Cardiac fibroblast (primary cell): ENCODE data around the gene MYF6.

Experiments
- DNase-seq, 2 donors: peaks; one replicate each; pipeline versions ENCODE4 v3.0.0 to v3.0.0-alpha.2; 2010; ENCODE audit warnings: low read depth in 2 of 2
- H3K4me3 ChIP-seq, 2 donors: replicated peaks in 1 of 2; 1 replicate in 1 of 2; 2 replicates in 1 of 2; pipeline ENCODE4 v1.5.1; 2011; ENCODE audit warnings: low read depth in 2 of 2, low read length in 2 of 2, mild to moderate bottlenecking in 2 of 2, moderate library complexity in 1 of 2
- TF ChIP-seq, protein P1 (sequence below): IDR thresholded peaks from one replicate; pipeline ENCODE4 v1.5.1; 2011; ENCODE audit warnings: low read depth, mild to moderate bottlenecking, low read length, inconsistent platforms

MYF6 gene

DNA sequence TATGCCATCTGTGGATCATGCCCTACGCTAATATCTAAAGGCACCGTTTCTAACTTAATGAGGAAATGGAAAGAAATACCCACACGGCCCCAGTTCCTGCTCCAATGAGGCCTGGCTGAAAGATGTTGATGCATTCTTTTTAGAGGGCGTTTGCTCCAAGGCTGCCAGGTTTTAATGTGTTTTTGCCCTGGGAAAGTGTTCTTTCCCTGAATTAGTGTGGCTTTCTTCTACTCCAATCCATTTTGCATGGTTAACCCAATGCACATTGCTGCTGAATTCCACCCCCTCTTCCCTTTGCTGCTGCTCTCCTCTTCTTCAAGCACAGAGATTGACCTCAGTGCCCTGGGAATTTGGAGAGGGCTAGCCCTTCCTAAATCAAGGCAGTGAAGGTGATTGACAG lies 10.4 kb downstream of the MYF6 start:
- DNase-seq, result no peak
- H3K4me3 ChIP-seq, result no peak overlapping the region
- TF ChIP-seq, protein P1, sequence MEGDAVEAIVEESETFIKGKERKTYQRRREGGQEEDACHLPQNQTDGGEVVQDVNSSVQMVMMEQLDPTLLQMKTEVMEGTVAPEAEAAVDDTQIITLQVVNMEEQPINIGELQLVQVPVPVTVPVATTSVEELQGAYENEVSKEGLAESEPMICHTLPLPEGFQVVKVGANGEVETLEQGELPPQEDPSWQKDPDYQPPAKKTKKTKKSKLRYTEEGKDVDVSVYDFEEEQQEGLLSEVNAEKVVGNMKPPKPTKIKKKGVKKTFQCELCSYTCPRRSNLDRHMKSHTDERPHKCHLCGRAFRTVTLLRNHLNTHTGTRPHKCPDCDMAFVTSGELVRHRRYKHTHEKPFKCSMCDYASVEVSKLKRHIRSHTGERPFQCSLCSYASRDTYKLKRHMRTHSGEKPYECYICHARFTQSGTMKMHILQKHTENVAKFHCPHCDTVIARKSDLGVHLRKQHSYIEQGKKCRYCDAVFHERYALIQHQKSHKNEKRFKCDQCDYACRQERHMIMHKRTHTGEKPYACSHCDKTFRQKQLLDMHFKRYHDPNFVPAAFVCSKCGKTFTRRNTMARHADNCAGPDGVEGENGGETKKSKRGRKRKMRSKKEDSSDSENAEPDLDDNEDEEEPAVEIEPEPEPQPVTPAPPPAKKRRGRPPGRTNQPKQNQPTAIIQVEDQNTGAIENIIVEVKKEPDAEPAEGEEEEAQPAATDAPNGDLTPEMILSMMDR, result no peak

DNA sequence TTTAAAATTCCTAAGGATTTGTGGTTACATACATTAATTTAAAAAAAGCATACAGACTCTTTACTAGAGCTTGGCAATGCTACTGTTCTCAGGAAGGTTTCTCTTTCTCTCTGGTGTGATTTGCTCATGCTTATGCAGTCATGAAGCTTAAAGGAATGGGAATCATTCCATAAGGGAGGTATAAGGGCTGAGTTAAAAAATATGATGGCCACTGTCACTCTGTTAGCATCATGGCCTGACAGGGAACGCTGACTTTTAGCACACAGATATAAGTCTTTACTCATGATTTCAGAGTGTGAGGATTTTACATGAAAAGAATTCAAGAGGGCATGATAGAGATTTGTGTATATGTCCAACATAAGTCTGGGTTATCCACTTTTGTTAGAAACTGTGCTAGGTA lies 13.1 kb downstream of the MYF6 start:
- TF ChIP-seq, protein P1, result no peak
- H3K4me3 ChIP-seq, result no peak overlapping the region
- no peak for DNase-seq

DNA sequence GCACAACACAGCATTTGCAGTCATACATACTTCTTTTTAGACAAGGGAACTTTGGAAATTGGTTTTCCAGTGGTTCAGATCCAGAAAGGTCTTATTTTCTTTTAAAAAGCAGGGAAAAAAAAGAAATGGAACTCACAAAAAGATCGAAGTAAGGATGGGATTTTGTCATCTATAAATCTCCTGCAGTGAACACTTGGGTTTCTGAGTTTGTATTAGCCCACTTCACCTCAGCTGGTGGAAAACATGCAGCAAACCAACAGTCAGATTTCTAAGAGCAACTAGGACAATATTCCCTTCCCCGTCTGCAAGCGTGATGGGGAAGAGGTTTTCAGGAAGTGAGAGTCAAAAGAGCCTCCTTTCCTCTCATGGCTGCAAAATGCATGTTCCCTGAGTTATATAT lies 13.9 kb downstream of the MYF6 start:
- TF ChIP-seq, protein P1, result no peak
- DNase-seq, result no peak
- no peak overlapping the region for H3K4me3 ChIP-seq

DNA sequence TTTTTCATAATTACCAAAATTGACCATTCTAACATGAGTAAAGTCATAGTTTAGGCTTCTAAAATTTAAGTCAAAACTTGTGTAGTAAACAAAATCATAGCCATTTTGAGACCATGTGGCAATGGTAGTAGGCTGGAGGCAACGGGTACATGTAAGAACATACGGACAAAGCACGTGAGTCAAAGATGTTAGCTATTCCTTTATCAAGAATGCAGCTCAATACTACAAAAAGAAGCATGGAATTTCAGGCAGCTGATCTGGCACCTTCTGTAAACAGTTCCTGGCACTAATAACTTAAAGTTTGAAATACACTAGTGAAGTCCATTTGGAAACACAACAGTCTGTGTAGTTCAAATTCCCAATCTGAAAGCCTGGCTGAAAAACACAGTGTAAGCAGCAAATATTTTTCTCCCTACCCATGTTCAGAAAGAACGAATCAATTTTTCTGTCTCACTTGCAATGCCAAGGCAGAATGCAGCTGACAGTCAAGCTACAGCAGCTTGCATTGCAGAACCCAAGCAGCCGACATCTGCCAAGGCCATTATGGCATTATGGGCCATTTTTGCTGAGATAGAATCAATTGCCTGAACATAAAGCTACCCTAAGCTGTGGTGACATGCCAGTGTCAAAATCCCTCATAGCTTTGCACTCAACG lies 38.5 kb downstream of the MYF6 start:
- TF ChIP-seq, protein P1, result no peak

DNA sequence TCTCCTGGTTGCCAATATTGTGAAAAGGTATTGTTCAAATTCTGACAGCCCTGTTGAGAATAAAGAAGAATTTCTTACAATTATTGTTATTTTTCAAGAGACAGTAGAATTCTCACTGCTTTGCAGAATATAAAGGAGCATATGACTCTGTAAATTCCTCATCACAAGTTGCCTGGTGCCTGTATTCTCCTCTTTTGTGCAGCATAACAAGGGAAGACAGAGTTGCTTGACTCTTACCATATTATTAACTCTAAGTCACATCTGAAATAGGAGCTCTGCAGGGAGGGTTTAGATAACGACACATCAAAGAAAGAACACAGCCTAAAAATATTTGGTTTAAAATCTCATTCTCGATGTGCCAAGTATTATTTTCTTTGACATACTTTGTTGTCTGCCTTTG lies 40.4 kb downstream of the MYF6 start:
- TF ChIP-seq, protein P1, result no peak
- no peak overlapping the region for H3K4me3 ChIP-seq
- DNase-seq, result no peak

More for the DNA sequence above, 38.5 kb downstream of the MYF6 start:
- DNase-seq, result peak in 1 of 2 donors; percentile 2
- H3K4me3 ChIP-seq, result no peak overlapping the region

DNA sequence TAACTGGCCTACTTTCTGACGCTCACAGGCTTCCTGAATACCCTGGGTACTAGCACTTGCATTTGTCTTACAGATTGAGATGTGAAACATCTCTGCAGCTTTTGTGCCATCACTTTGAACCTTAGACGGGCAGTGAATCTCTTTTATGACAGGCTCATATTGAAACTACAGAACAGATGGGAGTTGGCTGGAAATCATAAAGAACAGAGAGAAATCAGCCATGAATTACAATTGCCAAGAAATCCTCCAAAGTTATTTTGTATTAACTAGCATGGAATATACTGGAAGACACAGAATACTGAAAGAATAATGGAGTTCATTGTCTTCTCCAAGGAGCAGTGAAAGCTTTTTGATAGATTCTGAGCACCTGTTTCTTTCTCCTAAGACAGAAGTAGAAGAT lies 42.0 kb downstream of the MYF6 start:
- no peak overlapping the region for H3K4me3 ChIP-seq
- no peak for DNase-seq
- TF ChIP-seq, protein P1, result no peak

DNA sequence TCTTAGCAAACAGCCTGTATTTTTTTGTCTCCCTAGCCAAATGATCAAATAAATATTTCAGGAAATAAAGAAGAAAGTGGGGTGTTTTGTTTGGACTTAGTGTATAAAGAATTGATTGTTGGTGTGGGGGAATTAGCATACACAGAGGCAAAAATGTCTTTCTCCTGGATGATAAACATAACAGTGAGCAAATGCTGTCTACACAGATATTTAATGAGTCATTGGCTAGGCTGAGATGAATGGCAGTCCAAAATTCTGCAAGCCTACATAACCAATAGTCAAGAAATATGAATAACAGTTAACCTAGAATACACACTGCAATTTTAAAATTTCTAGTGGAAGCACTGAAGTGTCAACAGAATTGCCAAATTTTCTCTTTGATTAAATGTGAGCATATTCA lies 45.0 kb downstream of the MYF6 start:
- TF ChIP-seq, protein P1, result no peak
- DNase-seq, result peak in 1 of 2 donors; percentile 28

More for the DNA sequence above, 45.0 kb downstream of the MYF6 start:
- H3K4me3 ChIP-seq, result no peak overlapping the region
